Ectodermal cell (in vitro differentiated cells): ENCODE results near the gene INSYN2A.
A peak's percentile ranks its signal among the peaks of the same experiment; 100 is the strongest.

Experiments
- H3K27ac ChIP-seq: 2 replicates; pipeline ENCODE4 v1.7.0; 2013; ENCODE audit warnings: mild to moderate bottlenecking, low read depth, low read length; ENCODE audit not compliant: insufficient read depth, poor library complexity, severe bottlenecking
- H3K27me3 ChIP-seq: 2 replicates; pipeline ENCODE4 v1.7.0; 2013; ENCODE audit warnings: mild to moderate bottlenecking, low read length; ENCODE audit not compliant: insufficient read depth, control insufficient read depth, poor library complexity, severe bottlenecking
- H3K36me3 ChIP-seq: one replicate; pipeline ENCODE4 v1.7.0; 2013; ENCODE audit warnings: low read length; ENCODE audit not compliant: control insufficient read depth, insufficient read depth
- H3K4me1 ChIP-seq: one replicate; pipeline ENCODE4 v1.7.0; 2013; ENCODE audit warnings: low read length; ENCODE audit not compliant: control insufficient read depth, insufficient read depth
- H3K4me3 ChIP-seq: 2 replicates; pipeline ENCODE4 v1.7.0; 2013; ENCODE audit warnings: low read depth, low read length, control low read depth; ENCODE audit not compliant: insufficient read depth
- H3K9me3 ChIP-seq: 2 replicates; pipeline ENCODE4 v1.7.0; 2013; ENCODE audit warnings: mild to moderate bottlenecking, low read length, moderate library complexity; ENCODE audit not compliant: control insufficient read depth
- WGBS, 2 experiments: methylation state at CpG; one replicate each; pipeline ENCODE4 v1.1.7; 2013; ENCODE audit warnings: missing lambda C conversion rate in 2 of 2; 5-methylcytosine and 5-hydroxymethylcytosine counted together

The INSYN2A gene

GRCh38 chr10:127197154-127197432 is 702 bp upstream of the INSYN2A start:
- peak overlapping the region; percentile 35 for H3K4me3 ChIP-seq
- no peaks in the 10 kb centered on the region for H3K36me3 ChIP-seq
- WGBS, 2 experiments: 39 to 56% methylated on average over 3 to 5 of the region's 5 CpGs
- no peaks in the 10 kb centered on the region for H3K9me3 ChIP-seq
- peaks cover 57% of the 10 kb centered on the region for H3K27me3 ChIP-seq
- H3K27ac ChIP-seq: no peak overlapping the region
- H3K4me1 ChIP-seq: peaks cover 6% of the 10 kb centered on the region

- Histone ChIP-seq H3K36me3 (no peaks in the 10 kb centered on the region), H3K9me3 (no peaks in the 10 kb centered on the region), H3K4me1 (peaks cover 6% of the 10 kb centered on the region), H3K27ac (no peak overlapping the region), H3K4me3 (peak overlapping the region; percentile 46), H3K27me3 (peaks cover 57% of the 10 kb centered on the region)
- WGBS, 2 experiments: 1% methylated on average over 91 of the region's 91 CpGs
These were observed 665 bp downstream of the INSYN2A start for GRCh38 chr10:127195571-127196281.

GRCh38 chr10:127195041-127195506 is 1.3 kb downstream of the INSYN2A start:
- H3K27me3 ChIP-seq: peaks cover 57% of the 10 kb centered on the region
- H3K4me3 ChIP-seq: peak overlapping the region; percentile 46
- H3K4me1 ChIP-seq: peaks cover 6% of the 10 kb centered on the region
- WGBS, 2 experiments: 3% methylated on average over 28 of the region's 28 CpGs
- no peaks in the 10 kb centered on the region for H3K9me3 ChIP-seq
- H3K27ac ChIP-seq: no peak overlapping the region
- no peaks in the 10 kb centered on the region for H3K36me3 ChIP-seq

GRCh38 chr10:127194599-127194998 is 1.8 kb downstream of the INSYN2A start:
- 58 to 59% methylated on average over 16 of the region's 16 CpGs for WGBS, 2 experiments
- Histone ChIP-seq H3K4me1 (peaks cover 6% of the 10 kb centered on the region), H3K4me3 (no peak overlapping the region), H3K27me3 (peaks cover 57% of the 10 kb centered on the region), H3K9me3 (no peaks in the 10 kb centered on the region), H3K36me3 (no peaks in the 10 kb centered on the region), H3K27ac (no peak overlapping the region)

GRCh38 chr10:127194111-127194510 is 2.3 kb downstream of the INSYN2A start:
- Histone ChIP-seq H3K27me3 (peaks cover 57% of the 10 kb centered on the region), H3K27ac (no peak overlapping the region), H3K36me3 (no peaks in the 10 kb centered on the region), H3K9me3 (no peaks in the 10 kb centered on the region), H3K4me1 (peaks cover 6% of the 10 kb centered on the region), H3K4me3 (no peak overlapping the region)
- 92 to 100% methylated on average over 2 of the region's 2 CpGs for WGBS, 2 experiments

GRCh38 chr10:127193125-127193524 is 3.3 kb downstream of the INSYN2A start:
- Histone ChIP-seq H3K27ac (no peak overlapping the region), H3K36me3 (no peaks in the 10 kb centered on the region), H3K27me3 (peaks cover 57% of the 10 kb centered on the region), H3K9me3 (no peaks in the 10 kb centered on the region), H3K4me3 (no peak overlapping the region), H3K4me1 (peaks cover 6% of the 10 kb centered on the region)
- 78 to 86% methylated on average over 7 of the region's 7 CpGs for WGBS, 2 experiments

- H3K36me3 ChIP-seq: no peaks in the 10 kb centered on the region
- H3K9me3 ChIP-seq: no peaks in the 10 kb centered on the region
- H3K4me3 ChIP-seq: no peak overlapping the region
- H3K4me1 ChIP-seq: no peaks in the 10 kb centered on the region
- H3K27ac ChIP-seq: no peak overlapping the region
- peaks cover 32% of the 10 kb centered on the region for H3K27me3 ChIP-seq
- 89 to 91% methylated on average over 1 of the region's 5 CpGs for WGBS, 2 experiments
These were observed 6.0 kb downstream of the INSYN2A start for GRCh38 chr10:127190427-127190826.

GRCh38 chr10:127189226-127189625 is 7.2 kb downstream of the INSYN2A start:
- H3K27ac ChIP-seq: no peak overlapping the region
- no peaks in the 10 kb centered on the region for H3K36me3 ChIP-seq
- peaks cover 19% of the 10 kb centered on the region for H3K27me3 ChIP-seq
- no peak overlapping the region for H3K4me3 ChIP-seq
- H3K4me1 ChIP-seq: no peaks in the 10 kb centered on the region
- no peaks in the 10 kb centered on the region for H3K9me3 ChIP-seq

- Histone ChIP-seq H3K4me3 (no peak overlapping the region), H3K27ac (no peak overlapping the region), H3K36me3 (no peaks in the 10 kb centered on the region), H3K9me3 (no peaks in the 10 kb centered on the region), H3K4me1 (no peaks in the 10 kb centered on the region), H3K27me3 (no peaks in the 10 kb centered on the region)
- WGBS, 2 experiments: 89 to 90% methylated on average over 7 of the region's 7 CpGs
These were observed 9.6 kb downstream of the INSYN2A start for GRCh38 chr10:127186813-127187212.

- Histone ChIP-seq H3K27ac (no peak overlapping the region), H3K4me3 (no peak overlapping the region), H3K27me3 (no peaks in the 10 kb centered on the region), H3K4me1 (no peaks in the 10 kb centered on the region), H3K9me3 (no peaks in the 10 kb centered on the region), H3K36me3 (no peaks in the 10 kb centered on the region)
- WGBS, 2 experiments: 90 to 93% methylated on average over 2 of the region's 2 CpGs
These were observed 11.8 kb downstream of the INSYN2A start for GRCh38 chr10:127184582-127184981.

GRCh38 chr10:127182161-127182560 is 14.2 kb downstream of the INSYN2A start:
- Histone ChIP-seq H3K36me3 (no peaks in the 10 kb centered on the region), H3K27ac (peak overlapping the region; percentile 2), H3K27me3 (no peaks in the 10 kb centered on the region), H3K4me1 (no peaks in the 10 kb centered on the region), H3K9me3 (no peaks in the 10 kb centered on the region), H3K4me3 (no peak overlapping the region)
- 81 to 88% methylated on average over 4 of the region's 4 CpGs for WGBS, 2 experiments
